Measurements from ENCODE around the gene TPRA1.

GRCh38 chr3:127584734-127585133 lies 5.8 kb downstream of the TPRA1 start:
- TF ChIP-seq CTCF (IDR thresholded peaks at IDR 0.05) (no peak), POLR2A (IDR thresholded peaks at IDR 0.05) (no peak)

Measured in adrenal gland (tissue), 5 donors.